B cell (primary cell): Measurements from ENCODE around the gene DIP2B. TPM values are rescaled to one million over a fixed set of nuclear protein-coding genes. Genes with fewer than 3 reads are reported as not detected.

Experiments
- ATAC-seq: fragments of 200-7000 bp; cut with Tn5 transposase; one replicate; pipeline ENCODE4 v1.10.0; 2021; ENCODE audit warnings: low read depth, mild to moderate bottlenecking, moderate number of reproducible peaks, moderate library complexity
- CTCF ChIA-PET: fragments of 350-600 bp; sonication (Branson Sonifier 250); formaldehyde crosslinking; loops from one replicate; lab custom pipeline; 2021; ENCODE audit warnings: antibody characterized with exemption, inconsistent platforms; lab: Charles Lee
- POLR2A ChIA-PET: fragments of 350-600 bp; sonication (Branson Sonifier 250); formaldehyde crosslinking; loops from one replicate; lab custom pipeline; 2021; ENCODE audit warnings: antibody characterized with exemption; lab: Charles Lee
- DNase-seq: peaks from one replicate; pipeline ENCODE4 v3.0.0; 2013
- H2AFZ ChIP-seq: 2 replicates; pipeline ENCODE4 v1.6.1; 2012; ENCODE audit warnings: mild to moderate bottlenecking, low read depth, low read length; ENCODE audit not compliant: insufficient read depth, poor library complexity, severe bottlenecking
- H3K27ac ChIP-seq, 2 donors: 1 replicate in 1 of 2; 2 replicates in 1 of 2; pipeline ENCODE4 v1.5.1; 2012 to 2013; ENCODE audit warnings: low read length in 2 of 2, mild to moderate bottlenecking in 2 of 2, moderate library complexity in 1 of 2
- H3K27me3 ChIP-seq, 4 experiments: fragments of 200-600 bp in 1 of 4; sonication (generic) in 1 of 4; replicated peaks in 1 of 4; 1 replicate in 2 of 4; 2 replicates in 2 of 4; pipeline versions ENCODE4 v1.6.1 to v1.7.0; 2013 to 2016; ENCODE audit warnings: low read length in 3 of 4, mild to moderate bottlenecking in 2 of 4, mixed read lengths in 1 of 4, moderate library complexity in 1 of 4; ENCODE audit not compliant: insufficient read depth in 4 of 4, control insufficient read depth in 3 of 4; ENCODE audit errors: control extremely low read depth in 1 of 4
- H3K36me3 ChIP-seq, 2 experiments: replicated peaks in 1 of 2; 1 replicate in 1 of 2; 2 replicates in 1 of 2; pipeline versions ENCODE4 v1.6.1 to v1.7.1; 2013; ENCODE audit warnings: low read length in 1 of 2; ENCODE audit not compliant: insufficient read depth in 2 of 2, control insufficient read depth in 1 of 2; ENCODE audit errors: control extremely low read depth in 1 of 2, extremely low read depth in 1 of 2
- H3K4me1 ChIP-seq, 2 donors: fragments of 200-600 bp in 1 of 2; sonication (generic) in 1 of 2; 1 replicate in 1 of 2; 2 replicates in 1 of 2; pipeline versions ENCODE4 v1.5.1 to v1.6.1; 2013 to 2017; ENCODE audit warnings: low read length in 2 of 2; ENCODE audit not compliant: control insufficient read depth in 2 of 2, insufficient read depth in 2 of 2
- H3K4me2 ChIP-seq: replicated peaks from 2 replicates; pipeline ENCODE3; 2012; ENCODE audit warnings: mild to moderate bottlenecking, low read depth, low read length; ENCODE audit not compliant: poor library complexity, severe bottlenecking
- H3K4me3 ChIP-seq, 5 experiments: fragments of 200-600 bp in 1 of 5; sonication (generic) in 1 of 5; 1 replicate in 3 of 5; 2 replicates in 2 of 5; pipeline versions ENCODE4 v1.5.1 to v1.7.0; 2011 to 2016; ENCODE audit warnings: low read length in 4 of 5, mild to moderate bottlenecking in 4 of 5, low read depth in 2 of 5, control low read depth in 1 of 5, moderate library complexity in 1 of 5; ENCODE audit not compliant: insufficient read depth in 1 of 5; ENCODE audit errors: control extremely low read depth in 1 of 5, extremely low read depth in 1 of 5
- H3K79me2 ChIP-seq: fragments of 200-600 bp; sonication (generic); one replicate; pipeline ENCODE4 v1.6.0; 2016; ENCODE audit warnings: low read length; ENCODE audit not compliant: control insufficient read depth, insufficient read depth
- H3K9ac ChIP-seq: fragments of 200-600 bp; sonication (generic); 2 replicates; pipeline ENCODE4 v1.6.1; 2017; ENCODE audit warnings: mild to moderate bottlenecking, low read length, moderate library complexity
- H3K9me3 ChIP-seq, 3 donors: one replicate each; pipeline versions ENCODE4 v1.6.1 to v1.7.1; 2013; ENCODE audit warnings: low read length in 2 of 3; ENCODE audit not compliant: control insufficient read depth in 2 of 3, insufficient read depth in 1 of 3; ENCODE audit errors: control extremely low read depth in 1 of 3
- H4K20me1 ChIP-seq: 2 replicates; pipeline ENCODE4 v1.6.0; 2012; ENCODE audit warnings: mild to moderate bottlenecking, low read length; ENCODE audit not compliant: insufficient read depth, control insufficient read depth, poor library complexity, severe bottlenecking
- H3K27ac Mint-ChIP-seq: one replicate; pipeline ENCODE4 v1.8.0; 2021; ENCODE audit warnings: mixed read lengths
- H3K27me3 Mint-ChIP-seq: one replicate; pipeline ENCODE4 v1.8.0; 2021; ENCODE audit warnings: mixed read lengths
- H3K4me1 Mint-ChIP-seq: one replicate; pipeline ENCODE4 v1.8.0; 2021; ENCODE audit warnings: mixed read lengths
- H3K4me3 Mint-ChIP-seq: one replicate; pipeline ENCODE4 v1.8.0; 2021; ENCODE audit warnings: mixed read lengths
- H3K9me3 Mint-ChIP-seq: one replicate; pipeline ENCODE4 v1.8.0; 2022; ENCODE audit warnings: mixed read lengths; ENCODE audit not compliant: insufficient read depth
- CTCF ChIP-seq: fragments of 200-600 bp; IDR thresholded peaks from one replicate; pipeline ENCODE4 v1.8.0; 2022; ENCODE audit warnings: antibody characterized with exemption, mild to moderate bottlenecking
- EZH2 ChIP-seq: IDR thresholded peaks from 2 replicates; pipeline ENCODE4 v1.6.1; 2012; ENCODE audit warnings: borderline replicate concordance, low read depth, mild to moderate bottlenecking, moderate library complexity, low read length; ENCODE audit not compliant: insufficient read depth, poor library complexity, severe bottlenecking
- WGBS: methylation state at CpG from one replicate; pipeline ENCODE4 v1.1.5; 2013; ENCODE audit warnings: missing lambda C conversion rate; ENCODE audit not compliant: insufficient coverage; 5-methylcytosine and 5-hydroxymethylcytosine counted together
- intact Hi-C: fragments of 100-400 bp; cut with micrococcal nuclease; formaldehyde crosslinking; loops from one replicate; pipeline ENCODE4 v1.10.0; 2022
- polyA plus RNA-seq: library from polyadenylated mRNA; depleted of rRNA; stranded (reverse); fragments of >200 nt; gene quantifications from 2 replicates; pipeline ENCODE4 v1.2.3, GENCODE V29; 2012
- total RNA-seq, 2 donors: library from RNA; stranded (reverse); fragments of 120-200 nt in 1 of 2; gene quantifications; 1 replicate in 1 of 2; 2 replicates in 1 of 2; pipeline versions ENCODE4 v1.2.3 to v1.2.4, GENCODE V29; 2013 to 2022

Gene DIP2B
- total and polyA plus RNA-seq, 2 donors (not counting 1 experiment from before 2014, with no cell fraction given): 16.4 to 38.8 TPM

GRCh38 chr12:50614167-50614759 is 109.5 kb downstream of the DIP2B start:
- Histone ChIP-seq H3K9ac (no peak overlapping the region), H3K36me3 (peaks cover 4 to 8% of the 10 kb centered on the region in 2 experiments), H3K27ac (no peak overlapping the region), H3K4me1 (peaks cover 0 to 11% of the 10 kb centered on the region in 2 donors), H2AFZ (no peak overlapping the region), H3K9me3 (no peaks in the 10 kb centered on the region), H3K27me3 (no peaks in the 10 kb centered on the region), H3K4me3 (no peak overlapping the region), H4K20me1 (peaks cover 60% of the 10 kb centered on the region), H3K79me2 (peaks cover 98% of the 10 kb centered on the region), H3K4me2 (no peak overlapping the region)
- WGBS: 93% methylated on average over 3 of the region's 4 CpGs
- no peak overlapping the region for H3K27ac Mint-ChIP-seq
- no peak for DNase-seq
- TF ChIP-seq CTCF (no peak), EZH2 (no peak)
- no peak for ATAC-seq
- peaks cover 38% of the 10 kb centered on the region for H3K4me1 Mint-ChIP-seq
- intact Hi-C loops: no loop called here
- CTCF ChIA-PET: interaction anchor here (1.1 kb wide), 1 partner anchor 24 kb away, joined by 3 read pairs; no protein-coding TSS in a partner anchor
- H3K4me3 Mint-ChIP-seq: no peak overlapping the region
- POLR2A ChIA-PET: no interaction called here
- H3K9me3 Mint-ChIP-seq: no peaks in the 10 kb centered on the region
- no peaks in the 10 kb centered on the region for H3K27me3 Mint-ChIP-seq

- ChIA-PET POLR2A (no interaction called here), CTCF (interaction anchor here (1.1 kb wide), 1 partner anchor 23 kb away, joined by 3 read pairs; no protein-coding TSS in a partner anchor)
- Mint-ChIP-seq H3K4me1 (peaks cover 40% of the 10 kb centered on the region), H3K27me3 (no peaks in the 10 kb centered on the region), H3K4me3 (no peak overlapping the region), H3K27ac (no peak overlapping the region), H3K9me3 (no peaks in the 10 kb centered on the region)
- no peak overlapping the region for H3K4me3 ChIP-seq
- TF ChIP-seq EZH2 (no peak), CTCF (no peak)
- DNase-seq: no peak
- no peaks in the 10 kb centered on the region for H3K9me3 ChIP-seq
- no peaks in the 10 kb centered on the region for H3K27me3 ChIP-seq
- H3K36me3 ChIP-seq: peaks cover 4 to 8% of the 10 kb centered on the region in 2 experiments
- H2AFZ ChIP-seq: no peak overlapping the region
- peaks cover 0 to 11% of the 10 kb centered on the region in 2 donors for H3K4me1 ChIP-seq
- H3K9ac ChIP-seq: no peak overlapping the region
- peaks cover 70% of the 10 kb centered on the region for H4K20me1 ChIP-seq
- peaks cover 98% of the 10 kb centered on the region for H3K79me2 ChIP-seq
- no peak overlapping the region for H3K4me2 ChIP-seq
- H3K27ac ChIP-seq: no peak overlapping the region
- 96% methylated on average over 3 of the region's 7 CpGs for WGBS
- intact Hi-C loops: no loop called here
- no peak for ATAC-seq
Measured at GRCh38 chr12:50615145-50615906, 110.5 kb downstream of the DIP2B start.
